Retinal pigment epithelial cell (primary cell): ENCODE data around the gene TBCD.

Source experiments
- DNase-seq: peaks from one replicate; pipeline ENCODE4 v3.0.0-alpha.2; 2010; ENCODE audit warnings: low read depth
- H3K4me3 ChIP-seq: 2 replicates; pipeline ENCODE4 v1.5.1; 2011; ENCODE audit warnings: mild to moderate bottlenecking, low read length, control low read depth, moderate library complexity
- CTCF ChIP-seq: conservative IDR thresholded peaks from 2 replicates; pipeline ENCODE4 v1.5.1; 2011; ENCODE audit warnings: low read depth, low read length, control low read depth, inconsistent platforms

TBCD gene

GRCh38 chr17:82862191-82862590, 110.3 kb downstream of the TBCD start:
- no peak for DNase-seq
- TF ChIP-seq CTCF, result no peak
- no peak overlapping the region for H3K4me3 ChIP-seq

GRCh38 chr17:82862737-82863382, 111.0 kb downstream of the TBCD start:
- no peak for TF ChIP-seq CTCF
- peak; percentile 65 for DNase-seq
- no peak overlapping the region for H3K4me3 ChIP-seq

GRCh38 chr17:82863383-82863940, 111.6 kb downstream of the TBCD start:
- no peak for DNase-seq
- no peak overlapping the region for H3K4me3 ChIP-seq
- TF ChIP-seq CTCF, result no peak

- DNase-seq, result no peak
Measured at GRCh38 chr17:82863941-82864712, 112.3 kb downstream of the TBCD start.

GRCh38 chr17:82864713-82865248, 112.9 kb downstream of the TBCD start:
- no peak overlapping the region for H3K4me3 ChIP-seq
- no peak for TF ChIP-seq CTCF
- DNase-seq, result no peak

More at GRCh38 chr17:82863941-82864712, 112.3 kb downstream of the TBCD start:
- TF ChIP-seq CTCF, result no peak
- no peak overlapping the region for H3K4me3 ChIP-seq

- no peak for TF ChIP-seq CTCF
- DNase-seq, result no peak
- no peak overlapping the region for H3K4me3 ChIP-seq
Measured at GRCh38 chr17:82865274-82865673, 113.4 kb downstream of the TBCD start.
